Endodermal cell (in vitro differentiated cells): ENCODE data around the gene SMAD7. TPM values are rescaled to one million over a fixed set of nuclear protein-coding genes. Genes with fewer than 3 reads are reported as not detected.

Experiments
- DNase-seq: peaks from one replicate; pipeline ENCODE4 v3.0.0-alpha.2; 2017
- H3K27ac ChIP-seq: 2 replicates; pipeline ENCODE4 v1.5.1; 2013; ENCODE audit warnings: mild to moderate bottlenecking, low read depth, low read length, moderate library complexity
- H3K27me3 ChIP-seq: 2 replicates; pipeline ENCODE4 v1.6.1; 2013; ENCODE audit warnings: mild to moderate bottlenecking, low read length, moderate library complexity; ENCODE audit not compliant: insufficient read depth, control insufficient read depth, poor library complexity, severe bottlenecking
- H3K36me3 ChIP-seq: 2 replicates; pipeline ENCODE4 v1.7.0; 2013; ENCODE audit warnings: mild to moderate bottlenecking, low read length, moderate library complexity; ENCODE audit not compliant: control insufficient read depth, insufficient read depth
- H3K4me1 ChIP-seq: one replicate; pipeline ENCODE4 v1.7.0; 2013; ENCODE audit warnings: low read length; ENCODE audit not compliant: control insufficient read depth, insufficient read depth
- H3K4me3 ChIP-seq: 2 replicates; pipeline ENCODE4 v1.5.1; 2013; ENCODE audit warnings: mild to moderate bottlenecking, low read length, moderate library complexity
- H3K9ac ChIP-seq: 2 replicates; pipeline ENCODE4 v1.6.1; 2013; ENCODE audit warnings: mild to moderate bottlenecking, low read length, moderate library complexity; ENCODE audit not compliant: poor library complexity, severe bottlenecking; ENCODE audit errors: extremely low read depth
- H3K9me3 ChIP-seq: 2 replicates; pipeline ENCODE4 v1.6.1; 2013; ENCODE audit warnings: mild to moderate bottlenecking, low read length, moderate library complexity; ENCODE audit not compliant: control insufficient read depth
- H3K27ac Mint-ChIP-seq: 2 replicates; pipeline ENCODE4 v1.8.0; 2020; ENCODE audit warnings: mixed read lengths
- H3K27me3 Mint-ChIP-seq: 2 replicates; pipeline ENCODE4 v1.8.0; 2021; ENCODE audit warnings: mild to moderate bottlenecking, mixed read lengths; ENCODE audit not compliant: insufficient read depth
- H3K36me3 Mint-ChIP-seq: 2 replicates; pipeline ENCODE4 v1.8.0; 2020; ENCODE audit warnings: low read depth, mixed read lengths
- H3K4me1 Mint-ChIP-seq: 2 replicates; pipeline ENCODE4 v1.8.0; 2020; ENCODE audit warnings: mixed read lengths
- H3K4me3 Mint-ChIP-seq: 2 replicates; pipeline ENCODE4 v1.8.0; 2020; ENCODE audit warnings: mild to moderate bottlenecking, moderate library complexity, mixed read lengths
- H3K9me3 Mint-ChIP-seq: 2 replicates; pipeline ENCODE4 v1.8.0; 2020; ENCODE audit warnings: mild to moderate bottlenecking, mixed read lengths
- CTCF ChIP-seq: fragments of 200-600 bp; sonication (generic); conservative IDR thresholded peaks from 2 replicates; pipeline ENCODE4 v1.5.0; 2021; ENCODE audit warnings: antibody characterized with exemption, mild to moderate bottlenecking
- WGBS, 2 experiments: methylation state at CpG; one replicate each; pipeline versions ENCODE4 v1.1.5 to v1.1.7; 2013; ENCODE audit warnings: missing lambda C conversion rate in 2 of 2, mixed read lengths in 1 of 2; ENCODE audit not compliant: insufficient coverage in 1 of 2, insufficient read length in 1 of 2; 5-methylcytosine and 5-hydroxymethylcytosine counted together
- total RNA-seq, 2 donors: library from RNA; stranded (reverse); fragmentation: NEBNext Ultra II Directional in 1 of 2; extraction: Animal tissue kit (Norgen Biotek cat#: 25700) in 1 of 2; gene quantifications; 2 replicates in 1 of 2; 3 replicates in 1 of 2; pipeline ENCODE4 v1.2.1, GENCODE V29; 2021

SMAD7 gene
- total RNA-seq, 2 donors from 2014 or later: 52.4 to 67.4 TPM

DNA sequence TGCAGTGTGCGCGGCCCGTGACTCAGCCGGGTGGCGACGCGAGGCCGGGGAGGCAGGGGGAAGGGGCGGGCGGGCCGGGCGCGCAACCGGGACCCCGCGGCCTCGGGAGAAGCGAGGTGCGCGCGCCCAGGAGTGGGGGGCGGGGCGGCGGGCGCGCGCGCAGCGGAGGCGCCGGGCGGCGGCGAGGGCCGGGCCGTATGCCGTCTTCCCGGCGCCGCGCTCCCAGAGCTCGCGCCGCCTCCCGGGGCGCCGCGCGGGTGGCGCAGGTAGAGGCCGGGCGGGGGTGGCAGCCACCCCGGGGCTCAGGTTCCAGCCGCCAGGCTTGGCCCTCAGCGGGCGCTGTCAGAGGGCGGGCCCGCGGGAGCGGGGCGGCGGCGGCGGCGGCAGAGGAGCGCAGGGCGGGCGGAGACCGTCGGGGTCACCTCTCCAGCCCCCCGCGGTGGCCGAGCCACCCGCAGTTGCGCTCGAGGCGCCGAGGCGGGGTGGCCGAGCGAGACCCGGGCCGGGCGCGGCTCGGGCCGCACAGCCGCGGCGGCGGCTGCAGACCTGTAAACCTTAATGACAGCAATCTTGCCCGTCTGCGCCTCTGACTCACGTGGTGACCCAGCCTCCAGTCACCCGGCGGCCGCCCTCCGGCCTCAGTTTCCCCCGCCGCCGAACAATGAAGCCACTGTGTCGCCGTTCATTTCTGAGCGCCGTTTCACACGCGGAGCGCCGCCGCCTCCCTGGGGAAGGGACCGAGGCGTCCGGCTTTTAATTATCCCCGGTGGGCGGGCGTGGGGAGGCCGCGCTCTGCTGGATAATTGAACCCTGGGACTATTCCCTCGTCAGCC lies 25.3 kb upstream of the SMAD7 start:
- Histone ChIP-seq H3K9me3 (no peaks in the 10 kb centered on the region), H3K4me3 (peak overlapping the region; percentile 87), H3K9ac (peak overlapping the region; percentile 90), H3K4me1 (peaks cover 5% of the 10 kb centered on the region), H3K27ac (peak overlapping the region; percentile 53), H3K27me3 (no peaks in the 10 kb centered on the region), H3K36me3 (no peaks in the 10 kb centered on the region)
- TF ChIP-seq CTCF: no peak
- Mint-ChIP-seq H3K36me3 (peaks cover 2% of the 10 kb centered on the region), H3K27ac (peak overlapping the region; percentile 84), H3K4me1 (peaks cover 28% of the 10 kb centered on the region), H3K27me3 (no peaks in the 10 kb centered on the region), H3K4me3 (peak overlapping the region; percentile 73), H3K9me3 (no peaks in the 10 kb centered on the region)
- DNase-seq: peak; percentile 84
- WGBS, 2 experiments: 1 to 3% methylated on average over 24 to 119 of the region's 119 CpGs

- Histone ChIP-seq H3K4me1 (peaks cover 5% of the 10 kb centered on the region), H3K27ac (peak overlapping the region; percentile 53), H3K36me3 (no peaks in the 10 kb centered on the region), H3K9me3 (no peaks in the 10 kb centered on the region), H3K9ac (peak overlapping the region; percentile 90), H3K27me3 (no peaks in the 10 kb centered on the region), H3K4me3 (peak overlapping the region; percentile 87)
- Mint-ChIP-seq H3K27me3 (no peaks in the 10 kb centered on the region), H3K9me3 (no peaks in the 10 kb centered on the region), H3K27ac (peak overlapping the region; percentile 95), H3K4me1 (peaks cover 29% of the 10 kb centered on the region), H3K36me3 (peaks cover 2% of the 10 kb centered on the region), H3K4me3 (peak overlapping the region; percentile 73)
- TF ChIP-seq CTCF: peak; percentile 5
- no peak for DNase-seq
- WGBS, 2 experiments: 1 to 3% methylated on average over 8 to 58 of the region's 58 CpGs
Observed at GRCh38 chr18:48975120-48975816, 24.5 kb upstream of the SMAD7 start.

GRCh38 chr18:48974304-48975119 lies 23.7 kb upstream of the SMAD7 start:
- Histone ChIP-seq H3K4me1 (peaks cover 5% of the 10 kb centered on the region), H3K36me3 (no peaks in the 10 kb centered on the region), H3K27ac (no peak overlapping the region), H3K4me3 (peak overlapping the region; percentile 87), H3K27me3 (no peaks in the 10 kb centered on the region), H3K9ac (peak overlapping the region; percentile 90), H3K9me3 (no peaks in the 10 kb centered on the region)
- peak overlapping the region; percentile 95 for H3K27ac Mint-ChIP-seq
- H3K9me3 Mint-ChIP-seq: no peaks in the 10 kb centered on the region
- 16 to 24% methylated on average over 9 to 28 of the region's 28 CpGs for WGBS, 2 experiments
- DNase-seq: peak; percentile 81
- TF ChIP-seq CTCF: peak; percentile 42
- H3K4me1 Mint-ChIP-seq: peaks cover 26% of the 10 kb centered on the region
- H3K27me3 Mint-ChIP-seq: no peaks in the 10 kb centered on the region
- H3K4me3 Mint-ChIP-seq: peak overlapping the region; percentile 73
- H3K36me3 Mint-ChIP-seq: peaks cover 2% of the 10 kb centered on the region
